Measurements from ENCODE around the gene ZMYND8.
"Not testable (repeated sequence)": the region's sequence is repeated elsewhere in the genome, so short reads cannot be mapped to it uniquely, and the experiment has no call there.

The ZMYND8 gene

GRCh38 chr20:47201074-47201730 lies 155.3 kb downstream of the ZMYND8 start:
- no peak for DNase-seq

- DNase-seq: no peak
Observed at GRCh38 chr20:47198996-47199552, 157.4 kb downstream of the ZMYND8 start.

- DNase-seq: peak; percentile 13
Observed at GRCh38 chr20:47198254-47198671, 158.2 kb downstream of the ZMYND8 start.

GRCh38 chr20:47196091-47197081 lies 160.1 kb downstream of the ZMYND8 start:
- peak; percentile 61 for DNase-seq

- DNase-seq: no peak
Observed at GRCh38 chr20:47195573-47195972, 160.9 kb downstream of the ZMYND8 start.

- no peak for DNase-seq
Observed at GRCh38 chr20:47191956-47192355, 164.5 kb downstream of the ZMYND8 start.

GRCh38 chr20:47191074-47191673 lies 165.3 kb downstream of the ZMYND8 start:
- DNase-seq: peak; percentile 30

GRCh38 chr20:47189060-47189459 lies 167.4 kb downstream of the ZMYND8 start:
- DNase-seq: peak; percentile 27

- DNase-seq: no peak
Observed at GRCh38 chr20:47188540-47188939, 168.0 kb downstream of the ZMYND8 start.

GRCh38 chr20:47187450-47188195 lies 168.9 kb downstream of the ZMYND8 start:
- no peak for DNase-seq

GRCh38 chr20:47183367-47183766 lies 173.1 kb downstream of the ZMYND8 start:
- no peak for DNase-seq

GRCh38 chr20:47181056-47181862 lies 175.2 kb downstream of the ZMYND8 start:
- peak; percentile 94 for DNase-seq

GRCh38 chr20:47179267-47179666 lies 177.2 kb downstream of the ZMYND8 start:
- DNase-seq: no peak

GRCh38 chr20:47178851-47179250 lies 177.6 kb downstream of the ZMYND8 start:
- no peak for DNase-seq

GRCh38 chr20:47178277-47178676 lies 178.2 kb downstream of the ZMYND8 start:
- DNase-seq: no peak

- DNase-seq: not testable (repeated sequence)
Observed at GRCh38 chr20:47176217-47176616, 180.3 kb downstream of the ZMYND8 start.

GRCh38 chr20:47175493-47175892 lies 181.0 kb downstream of the ZMYND8 start:
- no peak for DNase-seq

GRCh38 chr20:47174456-47175243 lies 181.8 kb downstream of the ZMYND8 start:
- no peak for DNase-seq

GRCh38 chr20:47173596-47174216 lies 182.8 kb downstream of the ZMYND8 start:
- DNase-seq: no peak

GRCh38 chr20:47172579-47172978 lies 183.9 kb downstream of the ZMYND8 start:
- DNase-seq: no peak
